Kidney (tissue), 22 donors: ENCODE data around the gene GPR85. TPM values are rescaled to one million over a fixed set of nuclear protein-coding genes. Genes with fewer than 3 reads are reported as not detected.

Experiments
- DNase-seq, 5 donors: peaks; one replicate each; pipeline ENCODE4 v3.0.0-alpha.2; 2013 to 2020
- FAIRE-seq: peaks from 2 replicates; lab custom pipeline; 2012; peaks lifted over from hg19 to GRCh38; lab: Jason Lieb, UNC
- H3K27ac ChIP-seq, 2 donors: one replicate each; pipeline ENCODE4 v1.7.0; 2013; ENCODE audit warnings: low read depth in 2 of 2, low read length in 2 of 2, inconsistent platforms in 1 of 2
- H3K27me3 ChIP-seq: one replicate; pipeline ENCODE4 v1.7.1; 2013; ENCODE audit warnings: low read length, inconsistent platforms; ENCODE audit not compliant: control insufficient read depth, insufficient read depth
- H3K36me3 ChIP-seq, 3 donors: one replicate each; pipeline versions ENCODE4 v1.7.0 to v1.7.1; 2013; ENCODE audit warnings: low read length in 3 of 3, control low read depth in 1 of 3, inconsistent platforms in 1 of 3; ENCODE audit not compliant: insufficient read depth in 3 of 3, control insufficient read depth in 2 of 3
- H3K4me1 ChIP-seq, 3 donors: one replicate each; pipeline versions ENCODE4 v1.7.0 to v1.7.1; 2013; ENCODE audit warnings: low read length in 3 of 3, inconsistent platforms in 1 of 3, low read depth in 1 of 3; ENCODE audit not compliant: control insufficient read depth in 2 of 3, insufficient read depth in 2 of 3
- H3K4me3 ChIP-seq, 3 donors: one replicate each; pipeline versions ENCODE4 v1.7.0 to v1.8.1; 2013; ENCODE audit warnings: low read length in 3 of 3, control low read depth in 1 of 3, inconsistent platforms in 1 of 3
- H3K9ac ChIP-seq, 3 donors: one replicate each; pipeline versions ENCODE4 v1.7.0 to v1.7.1; 2013; ENCODE audit warnings: low read length in 3 of 3, control low read depth in 1 of 3, inconsistent platforms in 1 of 3
- H3K9me3 ChIP-seq, 3 donors: one replicate each; pipeline versions ENCODE4 v1.7.0 to v1.7.1; 2013; ENCODE audit warnings: low read length in 3 of 3, control low read depth in 1 of 3, inconsistent platforms in 1 of 3; ENCODE audit not compliant: control insufficient read depth in 2 of 3, insufficient read depth in 1 of 3
- CTCF ChIP-seq: IDR thresholded peaks from 3 replicates; pipeline ENCODE4 v1.5.1; 2012; ENCODE audit warnings: mild to moderate bottlenecking, moderate library complexity, borderline replicate concordance; ENCODE audit not compliant: insufficient read depth; ENCODE audit errors: extremely low read depth
- intact Hi-C: fragments of 100-400 bp; cut with DNase I; formaldehyde crosslinking; loops from one replicate; pipeline ENCODE4 v1.11.1; 2022
- long read RNA-seq, 10 donors: library from polyadenylated mRNA in 1 of 10; unstranded in 1 of 10; transcript quantifications; one replicate each; pipeline ENCODE4 v2.0.0 and lab custom pipeline, GENCODE V29; 2021 to 2026
- polyA plus RNA-seq: library from polyadenylated mRNA; stranded (reverse); fragments of 350-450 nt; fragmentation: Illumina TruSeq; extraction: RNeasy Lipid Tissue Mini Kit (QIAGEN cat#74804); gene quantifications from one replicate; pipeline ENCODE4 v1.2.3, GENCODE V29; 2014; ENCODE audit warnings: low read depth, low replicate concordance; ENCODE audit not compliant: insufficient read depth
- total RNA-seq: library from RNA; stranded (reverse); fragmentation: NEBNext Ultra II Directional; extraction: Animal tissue kit (Norgen Biotek cat#: 25700); gene quantifications from one replicate; pipeline ENCODE4 v1.2.1, GENCODE V29; 2021
- donor health status: control.
- donor health status: control.
- donor health status: control.
- donor health status: control.
- donor health status: control.
- donor health status: DM: yes; HTN: yes; CAD: no.
- donor health status: Normal renal cell carcinoma (clear cell type).

Gene GPR85, protein sequence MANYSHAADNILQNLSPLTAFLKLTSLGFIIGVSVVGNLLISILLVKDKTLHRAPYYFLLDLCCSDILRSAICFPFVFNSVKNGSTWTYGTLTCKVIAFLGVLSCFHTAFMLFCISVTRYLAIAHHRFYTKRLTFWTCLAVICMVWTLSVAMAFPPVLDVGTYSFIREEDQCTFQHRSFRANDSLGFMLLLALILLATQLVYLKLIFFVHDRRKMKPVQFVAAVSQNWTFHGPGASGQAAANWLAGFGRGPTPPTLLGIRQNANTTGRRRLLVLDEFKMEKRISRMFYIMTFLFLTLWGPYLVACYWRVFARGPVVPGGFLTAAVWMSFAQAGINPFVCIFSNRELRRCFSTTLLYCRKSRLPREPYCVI
- total RNA-seq (0.31 TPM), polyA plus RNA-seq (0.65 TPM)
- long read RNA-seq, donor 1: 0 reads
- long read RNA-seq, donor 2: 0 reads
- long read RNA-seq, donor 3, partial matches to known transcripts: 0 of 1 reads
- long read RNA-seq, donor 3, other reads (novel, unspliced or antisense): 0 of 1 reads
- long read RNA-seq, donor 4: 0 reads
- long read RNA-seq, donor 5: 0 reads
- long read RNA-seq, donor 6: 0 reads
- long read RNA-seq, donor 7, partial matches to known transcripts: 0 of 1 reads
- long read RNA-seq, donor 7, other reads (novel, unspliced or antisense): 1 of 1 reads
- long read RNA-seq, donor 8: 0 reads
- long read RNA-seq, donor 9: 0 reads
- long read RNA-seq, donor 10: 0 reads

GRCh38 chr7:113086431-113086888 is at the start of gene GPR85:
TSS of gene GPR85 (minus strand) at chr7:113086827. CDS start at chr7:113084721, 2,106 bp downstream.
- no peak for FAIRE-seq

DNA sequence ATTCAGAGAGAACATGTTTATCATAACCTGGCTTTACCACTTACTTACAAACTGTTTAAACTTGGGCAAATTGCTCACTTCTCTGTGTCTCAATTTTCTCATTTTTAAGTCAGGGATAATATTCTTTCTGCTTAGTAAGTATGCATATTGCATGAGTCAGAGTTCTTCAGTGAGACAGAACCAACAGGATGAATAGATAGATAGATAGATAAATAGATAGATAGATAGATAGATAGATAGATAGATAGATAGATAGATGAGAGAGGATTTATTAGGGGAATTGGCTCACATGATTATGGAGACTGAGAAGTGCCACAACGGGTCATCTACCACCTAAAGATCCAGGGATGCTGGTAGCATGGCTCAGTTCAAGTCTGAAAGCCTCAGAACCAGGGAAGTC is 47.4 kb upstream of the GPR85 start:
- no peak for TF ChIP-seq CTCF
- DNase-seq (no peak), FAIRE-seq (no peak)
- H3K4me3 ChIP-seq: no peak overlapping the region
- H3K9me3 ChIP-seq: no peaks in the 10 kb centered on the region
- no peak overlapping the region for H3K27ac ChIP-seq
- H3K36me3 ChIP-seq: no peaks in the 10 kb centered on the region
- H3K9ac ChIP-seq: no peak overlapping the region
- H3K27me3 ChIP-seq: no peaks in the 10 kb centered on the region
- H3K4me1 ChIP-seq: no peaks in the 10 kb centered on the region
- intact Hi-C loops: no loop called here

More at GRCh38 chr7:113086431-113086888, at the start of gene GPR85:
- Histone ChIP-seq H3K27me3 (no peaks in the 10 kb centered on the region), H3K9ac (peak within 1 kb of the TSS in 2 of 3 donors; percentile 23 to 38), H3K4me3 (peak within 1 kb of the TSS; percentile 52 to 59 (median 56)), H3K36me3 (no peaks in the 10 kb centered on the region), H3K4me1 (peaks cover 0 to 6% (median 0%) of the 10 kb centered on the region in 3 donors), H3K9me3 (no peaks in the 10 kb centered on the region), H3K27ac (no peak within 1 kb of the TSS)
- no peak for TF ChIP-seq CTCF
- intact Hi-C loops: no loop called here
- DNase-seq: peak; percentile 77 to 89 (median 79)

DNA sequence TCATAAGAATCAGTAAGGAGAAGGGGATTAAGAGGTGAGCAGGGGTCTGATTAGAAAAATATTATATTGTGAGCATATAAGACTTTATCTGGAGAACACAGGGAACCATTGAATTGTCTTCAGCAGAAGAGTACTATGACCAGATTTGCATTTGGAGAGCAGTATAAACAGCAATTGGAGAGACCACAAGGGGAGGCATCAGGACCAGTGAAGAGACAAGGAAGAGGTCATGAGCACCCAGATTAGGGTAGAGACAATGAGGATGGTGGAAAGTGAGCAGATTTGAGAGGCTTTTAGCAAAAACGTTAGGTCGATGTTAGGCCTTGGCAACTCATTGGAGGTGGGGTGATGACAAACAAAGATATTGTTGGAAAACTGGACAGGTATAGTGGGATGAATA is 44.7 kb upstream of the GPR85 start:
- Histone ChIP-seq H3K36me3 (no peaks in the 10 kb centered on the region), H3K27me3 (no peaks in the 10 kb centered on the region), H3K9ac (no peak overlapping the region), H3K9me3 (no peaks in the 10 kb centered on the region), H3K27ac (no peak overlapping the region), H3K4me3 (no peak overlapping the region), H3K4me1 (no peaks in the 10 kb centered on the region)
- DNase-seq: no peak
- FAIRE-seq: no peak
- intact Hi-C loops: no loop called here
- TF ChIP-seq CTCF: no peak
